ENCODE measurements around the gene CEACAM1.
"Not testable (repeated sequence)": the region's sequence is repeated elsewhere in the genome, so short reads cannot be mapped to it uniquely, and the experiment has no call there.

Gene CEACAM1

GRCh38 chr19:42548552-42548951, 20.3 kb upstream of the CEACAM1 start:
- no peak for DNase-seq (ENCODE audit: low spot score)

- DNase-seq (ENCODE audit: low spot score) = no peak
These were observed 19.6 kb upstream of the CEACAM1 start for GRCh38 chr19:42547929-42548328.

GRCh38 chr19:42546831-42547500, 18.7 kb upstream of the CEACAM1 start:
- no peak for DNase-seq (ENCODE audit: low spot score)

GRCh38 chr19:42544146-42544545, 15.9 kb upstream of the CEACAM1 start:
- no peak for DNase-seq (ENCODE audit: low spot score)

- DNase-seq (ENCODE audit: low spot score) = no peak
These were observed 14.5 kb upstream of the CEACAM1 start for GRCh38 chr19:42542791-42543190.

GRCh38 chr19:42540071-42540553, 11.8 kb upstream of the CEACAM1 start:
- no peak for DNase-seq (ENCODE audit: low spot score)

- DNase-seq (ENCODE audit: low spot score) = no peak
These were observed 10.8 kb upstream of the CEACAM1 start for GRCh38 chr19:42538841-42539709.

GRCh38 chr19:42535276-42535675, 7.0 kb upstream of the CEACAM1 start:
- DNase-seq (ENCODE audit: low spot score) = not testable (repeated sequence)

- DNase-seq (ENCODE audit: low spot score) = no peak
These were observed 6.1 kb upstream of the CEACAM1 start for GRCh38 chr19:42534391-42534790.

GRCh38 chr19:42532891-42533290, 4.6 kb upstream of the CEACAM1 start:
- no peak for DNase-seq (ENCODE audit: low spot score)

GRCh38 chr19:42531313-42531712, 3.0 kb upstream of the CEACAM1 start:
- DNase-seq (ENCODE audit: low spot score) = no peak

- DNase-seq (ENCODE audit: low spot score) = peak; percentile 67
These were observed 1.0 kb upstream of the CEACAM1 start for GRCh38 chr19:42529248-42529764.

- DNase-seq (ENCODE audit: low spot score) = no peak
These were observed 3.3 kb downstream of the CEACAM1 start for GRCh38 chr19:42524943-42525342.

GRCh38 chr19:42524250-42524649, 4.0 kb downstream of the CEACAM1 start:
- no peak for DNase-seq (ENCODE audit: low spot score)

GRCh38 chr19:42522262-42522661, 6.0 kb downstream of the CEACAM1 start:
- DNase-seq (ENCODE audit: low spot score) = not testable (repeated sequence)

GRCh38 chr19:42521346-42522030, 6.8 kb downstream of the CEACAM1 start:
- no peak for DNase-seq (ENCODE audit: low spot score)

GRCh38 chr19:42519108-42519507, 9.2 kb downstream of the CEACAM1 start:
- no peak for DNase-seq (ENCODE audit: low spot score)

GRCh38 chr19:42516771-42517170, 11.5 kb downstream of the CEACAM1 start:
- no peak for DNase-seq (ENCODE audit: low spot score)

GRCh38 chr19:42515241-42515832, 12.9 kb downstream of the CEACAM1 start:
- DNase-seq (ENCODE audit: low spot score) = no peak

- no peak for DNase-seq (ENCODE audit: low spot score)
These were observed 13.8 kb downstream of the CEACAM1 start for GRCh38 chr19:42514449-42514848.

- DNase-seq (ENCODE audit: low spot score) = no peak
These were observed 15.5 kb downstream of the CEACAM1 start for GRCh38 chr19:42512743-42513304.
